Endothelial cell of umbilical vein (primary cell): ENCODE measurements around the gene ATP2C2. TPM values are rescaled to one million over a fixed set of nuclear protein-coding genes. Genes with fewer than 3 reads are reported as not detected.

Source experiments
- BruUV-seq: library from RNA; stranded (reverse); fragments of 400-500 nt; replicated peaks from 2 replicates; lab custom pipeline; 2021; lab: Mats Ljungman, UMichigan
- CTCF ChIA-PET: fragments of 300-600, 350-600 bp; sonication (Branson Sonifier 250); formaldehyde crosslinking; loops from one replicate; lab custom pipeline; 2021; ENCODE audit warnings: antibody characterized with exemption, inconsistent platforms; lab: Charles Lee
- POLR2A ChIA-PET: fragments of 300-600, 350-600 bp; sonication (Branson Sonifier 250); formaldehyde crosslinking; loops from one replicate; lab custom pipeline; 2021; ENCODE audit warnings: antibody characterized with exemption, inconsistent platforms; lab: Charles Lee
- DNase-seq: peaks from one replicate; pipeline ENCODE4 v3.0.0-alpha.2; 2011; ENCODE audit warnings: low read depth, low spot score
- FAIRE-seq: peaks from 2 replicates; lab custom pipeline; 2011; peaks lifted over from hg19 to GRCh38; lab: Jason Lieb, UNC
- H2AFZ ChIP-seq: 2 replicates; pipeline ENCODE4 v1.6.0; 2012; ENCODE audit warnings: low read depth, low read length, control low read depth, inconsistent platforms
- H3K27ac ChIP-seq: 2 replicates; pipeline ENCODE4 v1.5.1; 2011; ENCODE audit warnings: low read depth, mild to moderate bottlenecking, control low read depth, low read length, moderate library complexity; ENCODE audit not compliant: insufficient read depth
- H3K27me3 ChIP-seq, 2 experiments: 2 replicates each; pipeline versions ENCODE4 v1.6.0 to v1.6.1; 2011; ENCODE audit warnings: low read length in 2 of 2, mixed read lengths in 1 of 2; ENCODE audit not compliant: control insufficient read depth in 2 of 2, insufficient read depth in 2 of 2
- H3K36me3 ChIP-seq, 2 experiments: 2 replicates in 1 of 2; 3 replicates in 1 of 2; pipeline ENCODE4 v1.5.1; 2011; ENCODE audit warnings: low read length in 2 of 2, mild to moderate bottlenecking in 1 of 2, moderate library complexity in 1 of 2; ENCODE audit not compliant: control insufficient read depth in 2 of 2, insufficient read depth in 2 of 2; ENCODE audit errors: extremely low read depth in 1 of 2
- H3K4me1 ChIP-seq: 3 replicates; pipeline ENCODE4 v1.5.1; 2011; ENCODE audit warnings: mild to moderate bottlenecking, low read length; ENCODE audit not compliant: control insufficient read depth, insufficient read depth; ENCODE audit errors: extremely low read depth
- H3K4me2 ChIP-seq: 2 replicates; pipeline ENCODE4 v1.6.1; 2011; ENCODE audit warnings: low read length, control low read depth, mixed read lengths; ENCODE audit not compliant: insufficient read depth
- H3K4me3 ChIP-seq, 3 experiments: fragments of 200-600 bp in 1 of 3; sonication (generic), shearing (Covaris generic) in 1 of 3; replicated peaks in 1 of 3; 2 replicates each; pipeline ENCODE4 v1.5.1; 2011 to 2016; ENCODE audit warnings: control low read depth in 3 of 3, low read length in 3 of 3, mild to moderate bottlenecking in 2 of 3, inconsistent platforms in 1 of 3, low read depth in 1 of 3, moderate library complexity in 1 of 3; ENCODE audit not compliant: insufficient read depth in 1 of 3
- H3K79me2 ChIP-seq: 2 replicates; pipeline ENCODE4 v1.6.0; 2012; ENCODE audit warnings: low read length, inconsistent platforms; ENCODE audit not compliant: control insufficient read depth, insufficient read depth
- H3K9ac ChIP-seq: replicated peaks from 2 replicates; pipeline ENCODE3; 2011; ENCODE audit warnings: low read length, control low read depth; ENCODE audit not compliant: insufficient read depth; ENCODE audit errors: extremely low read depth
- H3K9me1 ChIP-seq: replicated peaks from 3 replicates; pipeline ENCODE4 v1.6.0; 2011; ENCODE audit warnings: mild to moderate bottlenecking, low read length; ENCODE audit not compliant: control insufficient read depth, insufficient read depth; ENCODE audit errors: extremely low read depth
- H3K9me3 ChIP-seq: replicated peaks from 2 replicates; pipeline ENCODE4 v1.5.1; 2012; ENCODE audit warnings: low read length, inconsistent platforms; ENCODE audit not compliant: control insufficient read depth, insufficient read depth
- H4K20me1 ChIP-seq: replicated peaks from 2 replicates; pipeline ENCODE3; 2011; ENCODE audit warnings: mild to moderate bottlenecking, low read length; ENCODE audit not compliant: control insufficient read depth, insufficient read depth; ENCODE audit errors: extremely low read depth
- CTCF ChIP-seq, 2 donors: IDR thresholded peaks; 1 replicate in 1 of 2; 2 replicates in 1 of 2; pipeline ENCODE4 v1.5.1; 2011; ENCODE audit warnings: low read length in 2 of 2, mild to moderate bottlenecking in 2 of 2, moderate library complexity in 2 of 2, control low read depth in 1 of 2, inconsistent platforms in 1 of 2, low read depth in 1 of 2; ENCODE audit not compliant: insufficient read depth in 1 of 2; ENCODE audit errors: extremely low read depth in 1 of 2
- EZH2 ChIP-seq: IDR thresholded peaks from 2 replicates; pipeline ENCODE4 v1.6.1; 2012; ENCODE audit warnings: borderline replicate concordance, low read depth, mild to moderate bottlenecking, moderate library complexity, low read length, inconsistent platforms; ENCODE audit not compliant: severe bottlenecking
- FOS ChIP-seq: IDR thresholded peaks from 2 replicates; pipeline ENCODE4 v1.6.1; 2011; ENCODE audit warnings: mild to moderate bottlenecking, low read length, moderate library complexity, borderline replicate concordance; ENCODE audit not compliant: insufficient read depth
- GATA2 ChIP-seq: IDR thresholded peaks from 2 replicates; pipeline ENCODE4 v1.7.0; 2011; ENCODE audit warnings: low read depth, mild to moderate bottlenecking, moderate library complexity, mixed read lengths, low read length; ENCODE audit not compliant: insufficient read length, insufficient read depth
- JUN ChIP-seq: IDR thresholded peaks from 2 replicates; pipeline ENCODE4 v1.6.1; 2011; ENCODE audit warnings: borderline replicate concordance, low read depth; ENCODE audit not compliant: insufficient read length, insufficient read depth
- MAX ChIP-seq: IDR thresholded peaks from 2 replicates; pipeline ENCODE4 v1.6.1; 2011; ENCODE audit not compliant: insufficient read depth, insufficient read length
- MYC ChIP-seq: IDR thresholded peaks from one replicate; pipeline ENCODE4 v1.6.1; 2011; ENCODE audit warnings: mild to moderate bottlenecking, low read depth, low read length
- POLR2A ChIP-seq: IDR thresholded peaks from 2 replicates; pipeline ENCODE4 v1.6.1; 2012; ENCODE audit warnings: low read depth, mild to moderate bottlenecking, control low read depth, low read length
- POLR2AphosphoS5 ChIP-seq: IDR thresholded peaks from 2 replicates; pipeline ENCODE4 v1.6.1; 2012; ENCODE audit warnings: low read depth, mild to moderate bottlenecking, control low read depth, low read length, moderate library complexity; ENCODE audit not compliant: insufficient read depth
- dilution Hi-C: fragments of 300-500 bp; cut with MboI; formaldehyde crosslinking; loops from one replicate; pipeline ENCODE4 v1.15.0; 2019; ENCODE audit warnings: low sequenced_read_pairs; ENCODE audit not compliant: extremely low pct_ligation_motif_present
- intact Hi-C: fragments of 100-400 bp; cut with micrococcal nuclease; formaldehyde crosslinking; loops from one replicate; pipeline ENCODE4 v1.10.0; 2022
- polyA plus RNA-seq, 4 experiments: library from polyadenylated mRNA; depleted of rRNA in 3 of 4; stranded (reverse) in 3 of 4; unstranded in 1 of 4; fragments of >200 nt; gene quantifications; 2 replicates each; pipeline versions ENCODE4 v1.2.1 to v1.2.3, GENCODE V29; 2011 to 2012; ENCODE audit warnings: missing spikeins in 1 of 4
- total RNA-seq: library from RNA; stranded (reverse); gene quantifications from 2 replicates; pipeline ENCODE4 v1.2.3, GENCODE V29; 2021

The ATP2C2 gene
- total and polyA plus RNA-seq, 2 donors (not counting 3 experiments of a cell fraction or from before 2014, with no cell fraction given) = not detected

GRCh38 chr16:84425696-84426095 lies 57.4 kb downstream of the ATP2C2 start:
- Histone ChIP-seq H4K20me1 (no peaks in the 10 kb centered on the region), H3K4me3 (no peak overlapping the region), H3K4me2 (no peak overlapping the region), H2AFZ (no peak overlapping the region), H3K27me3 (peaks cover 0 to 4% of the 10 kb centered on the region in 2 experiments), H3K9me1 (no peaks in the 10 kb centered on the region), H3K4me1 (no peaks in the 10 kb centered on the region), H3K36me3 (no peaks in the 10 kb centered on the region), H3K9me3 (no peaks in the 10 kb centered on the region), H3K79me2 (no peaks in the 10 kb centered on the region), H3K9ac (no peak overlapping the region), H3K27ac (no peak overlapping the region)
- TF ChIP-seq MAX (no peak), CTCF (IDR thresholded peaks at IDR 0.05; ENCODE audit: extremely low read depth in 1 of 2, insufficient read depth in 1 of 2, low read depth in 1 of 2, low read length in 2 of 2) (no peak), FOS (no peak), POLR2AphosphoS5 (no peak), JUN (no peak), POLR2A (no peak), MYC (no peak), GATA2 (no peak), EZH2 (no peak)
- no TSS peak for BruUV-seq
- FAIRE-seq (no peak), DNase-seq (no peak)
- intact Hi-C loops (no loop called here), dilution Hi-C loops (no loop called here)
- ChIA-PET CTCF (no interaction called here), POLR2A (no interaction called here)
